Vagina (tissue), 2 donors: ENCODE measurements around the gene ZGPAT.

Source experiments
- CTCF ChIP-seq, 3 experiments: fragments of 450-650 bp in 2 of 3; fragments of 200-600 bp in 1 of 3; sonication (generic) in 1 of 3; IDR thresholded peaks; one replicate each; pipeline ENCODE4 v1.5.1; 2017 to 2019; ENCODE audit warnings: antibody characterized with exemption in 3 of 3, mild to moderate bottlenecking in 2 of 3, moderate library complexity in 2 of 3
- POLR2A ChIP-seq, 2 donors: fragments of 450-650 bp; IDR thresholded peaks; one replicate each; pipeline ENCODE4 v1.6.1; 2017; ENCODE audit warnings: antibody characterized with exemption in 2 of 2, mild to moderate bottlenecking in 2 of 2, moderate library complexity in 2 of 2

- TF ChIP-seq CTCF (IDR thresholded peaks at IDR 0.05) (no peak), POLR2A (IDR thresholded peaks at IDR 0.05) (no peak)
These were observed 29.8 kb downstream of the ZGPAT start for GRCh38 chr20:63737695-63737944.
